ENCODE results near the gene PCDH9.

- TF ChIP-seq CTCF (IDR thresholded peaks at IDR 0.05) (no peak), POLR2A (IDR thresholded peaks at IDR 0.05) (no peak)
Observed at GRCh38 chr13:66468656-66469055, 761.5 kb downstream of the PCDH9 start.

Measured in heart left ventricle (tissue), 13 donors.